Measurements from ENCODE around the gene LPP.

DNA sequence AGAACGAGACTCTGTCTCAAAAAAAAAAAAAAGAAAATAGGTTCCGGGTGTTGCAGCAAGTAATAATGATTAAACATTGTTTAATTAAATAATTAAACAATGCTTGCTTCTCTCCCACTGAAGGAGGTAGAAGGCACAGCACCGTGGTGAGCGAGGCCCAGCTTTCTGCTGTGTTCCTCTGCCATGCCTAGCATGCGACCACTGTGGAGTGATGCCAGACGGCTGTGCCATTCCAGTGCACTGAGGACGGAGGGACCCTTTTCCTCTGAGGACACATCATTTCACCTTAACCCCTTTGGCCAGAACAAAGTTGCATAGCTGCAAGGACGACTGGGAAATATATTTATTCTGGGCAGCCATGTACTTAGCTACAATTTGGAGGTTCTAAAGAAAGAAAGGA is 695.0 kb downstream of the LPP start:
- no peak for TF ChIP-seq POLR2A (IDR thresholded peaks at IDR 0.05; ENCODE audit: low read length)
- TF ChIP-seq GATA1 (IDR thresholded peaks at IDR 0.05; ENCODE audit: low read depth, low read length), result no peak
